ENCODE measurements around the gene IL1RL2. TPM values are rescaled to one million over a fixed set of nuclear protein-coding genes. Genes with fewer than 3 reads are reported as not detected.

IL1RL2 gene
- total and polyA plus RNA-seq, 2 of the 8 experiments (the other 6 are each of a cell fraction or from before 2014, with no cell fraction given): not detected

- no peak overlapping the region for H2BK5ac ChIP-seq (ENCODE audit: low read depth, low read length)
- no peaks in the 10 kb centered on the region for H3K79me1 ChIP-seq (ENCODE audit: low read depth, low read length)
- POLR2A ChIA-PET (ENCODE audit: partially characterized antibody): no interaction called here
- no peak for FAIRE-seq
- CTCF ChIA-PET (ENCODE audit: partially characterized antibody): interaction anchor here (0.8 kb wide), 1 partner anchor 229 kb away, joined by 4 read pairs; no protein-coding TSS in a partner anchor
- no peak overlapping the region for H3K56ac ChIP-seq (replicated peaks; ENCODE audit: insufficient read length, low read depth, low read length)
- H2AK5ac ChIP-seq (ENCODE audit: low read depth, low read length): no peak overlapping the region
- H3K9me3 ChIP-seq (ENCODE audit: insufficient read depth in 2 of 2, low read depth in 1 of 2, low read length in 1 of 2): no peaks in the 10 kb centered on the region
- no peak overlapping the region for H4K5ac ChIP-seq (ENCODE audit: insufficient read length, low read depth, low read length)
- H3K36me3 ChIP-seq (ENCODE audit: control insufficient read depth in 2 of 4, insufficient read depth in 4 of 4, low read length in 3 of 4): no peaks in the 10 kb centered on the region
- no peak overlapping the region for H3K14ac ChIP-seq (ENCODE audit: insufficient read length)
- no peak overlapping the region for H3K9ac ChIP-seq (replicated peaks in 1 of 4; ENCODE audit: extremely low read depth in 1 of 4, low read depth in 3 of 4, low read length in 3 of 4)
- H2BK120ac ChIP-seq (replicated peaks; ENCODE audit: low read depth, low read length): no peak overlapping the region
- no peaks in the 10 kb centered on the region for H3K27me3 ChIP-seq (replicated peaks in 1 of 4; ENCODE audit: control insufficient read depth in 3 of 4, extremely low read depth in 1 of 4, insufficient read depth in 3 of 4, low read length in 3 of 4)
- no peak overlapping the region for H2BK20ac ChIP-seq (ENCODE audit: low read length)
- no peak overlapping the region for H2BK12ac ChIP-seq (ENCODE audit: low read depth, low read length)
- H3K4me2 ChIP-seq (ENCODE audit: insufficient read depth in 1 of 2, low read depth in 2 of 2, low read length in 2 of 2): no peak overlapping the region
- H4K8ac ChIP-seq (ENCODE audit: extremely low read depth, insufficient read depth, low read length): no peak overlapping the region
- no peak for DNase-seq (ENCODE audit: low read depth in 1 of 2, low spot score in 2 of 2)
- no peak overlapping the region for H3K23ac ChIP-seq (ENCODE audit: insufficient read length)
- no peak overlapping the region for H2AFZ ChIP-seq (ENCODE audit: low read length)
- H3K27ac ChIP-seq (ENCODE audit: low read depth, low read length): no peak overlapping the region
- no peaks in the 10 kb centered on the region for H3K23me2 ChIP-seq (ENCODE audit: low read depth, low read length)
- no peak overlapping the region for H3K4ac ChIP-seq (replicated peaks; ENCODE audit: insufficient read length, low read depth, low read length)
- WGBS, 2 experiments (ENCODE audit: extremely low coverage in 1 of 2, insufficient coverage in 1 of 2, insufficient read length in 1 of 2, insufficient replicate concordance in 2 of 2, low coverage in 1 of 2, low lambda C conversion rate in 2 of 2, missing lambda C conversion rate in 1 of 2): 94% methylated on average over 6 of the region's 6 CpGs; no CpG with 5 or more reads in 1 of the 2 experiments
- H4K20me1 ChIP-seq (replicated peaks in 1 of 2; ENCODE audit: control insufficient read depth in 1 of 2, insufficient read depth in 2 of 2, low read length in 2 of 2): no peaks in the 10 kb centered on the region
- H2BK15ac ChIP-seq (ENCODE audit: low read length): no peak overlapping the region
- H4K91ac ChIP-seq (replicated peaks; ENCODE audit: insufficient read length, low read length): no peak overlapping the region
- H3K4me1 ChIP-seq (replicated peaks in 1 of 4; ENCODE audit: control insufficient read depth in 3 of 4, insufficient read depth in 4 of 4, low read length in 3 of 4): peaks cover 0 to 8% (median 4%) of the 10 kb centered on the region in 4 experiments; a peak in 5 of 7 replicates
- H3K18ac ChIP-seq (ENCODE audit: extremely low read depth, low read length): no peak overlapping the region
- H3K79me2 ChIP-seq (ENCODE audit: control insufficient read depth in 1 of 2, insufficient read depth in 2 of 2, low read length in 2 of 2): no peaks in the 10 kb centered on the region
- H3K4me3 ChIP-seq (ENCODE audit: extremely low read depth in 1 of 4, insufficient read depth in 2 of 4, low read depth in 3 of 4, low read length in 4 of 4): no peak overlapping the region
- TF ChIP-seq TCF12 (IDR thresholded peaks at IDR 0.05; ENCODE audit: low read depth, low read length) (no peak), USF2 (IDR thresholded peaks at IDR 0.05; ENCODE audit: low read length) (no peak), CBX8 (IDR thresholded peaks at IDR 0.05; ENCODE audit: borderline replicate concordance, low read depth, low read length) (no peak), SRF (IDR thresholded peaks at IDR 0.05; ENCODE audit: low read depth, low read length) (no peak), ATF3 (IDR thresholded peaks at IDR 0.05; ENCODE audit: insufficient read depth, low read depth, low read length) (no peak)
Measured at GRCh38 chr2:102229141-102229769, 42.4 kb downstream of the IL1RL2 start.
